NB4 (cell line): ENCODE results near the gene SLC27A5.

ENCODE experiments used
- DNase-seq: peaks from one replicate; pipeline ENCODE4 v3.0.0; 2010; ENCODE audit warnings: low read depth
- H3K4me3 ChIP-seq: one replicate; pipeline ENCODE4 v1.5.1; 2011; ENCODE audit warnings: mild to moderate bottlenecking, low read depth, low read length, moderate library complexity
- MYC ChIP-seq: IDR thresholded peaks from 2 replicates; pipeline ENCODE4 v1.6.1; 2011; ENCODE audit warnings: low read depth, low read length
- POLR2A ChIP-seq: IDR thresholded peaks from 2 replicates; pipeline ENCODE4 v1.6.1; 2011; ENCODE audit warnings: mild to moderate bottlenecking; ENCODE audit not compliant: insufficient read length; ENCODE audit errors: extremely low read depth
- TF ChIP-seq, protein P1 (sequence below): IDR thresholded peaks from 2 replicates; pipeline ENCODE4 v1.6.1; 2011; ENCODE audit warnings: low read depth, low read length
- TF ChIP-seq, protein P2 (sequence below): IDR thresholded peaks from one replicate; pipeline ENCODE4 v1.5.1; 2012; ENCODE audit warnings: low read depth, low read length

The SLC27A5 gene

GRCh38 chr19:58511353-58512208 is at the start of gene SLC27A5:
TSS of gene SLC27A5 (minus strand) at chr19:58511992. CDS start at chr19:58511955, 37 bp downstream.
- TF ChIP-seq MYC (no peak), POLR2A (no peak)
- TF ChIP-seq, protein P1, sequence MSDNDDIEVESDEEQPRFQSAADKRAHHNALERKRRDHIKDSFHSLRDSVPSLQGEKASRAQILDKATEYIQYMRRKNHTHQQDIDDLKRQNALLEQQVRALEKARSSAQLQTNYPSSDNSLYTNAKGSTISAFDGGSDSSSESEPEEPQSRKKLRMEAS: no peak
- TF ChIP-seq, protein P2, sequence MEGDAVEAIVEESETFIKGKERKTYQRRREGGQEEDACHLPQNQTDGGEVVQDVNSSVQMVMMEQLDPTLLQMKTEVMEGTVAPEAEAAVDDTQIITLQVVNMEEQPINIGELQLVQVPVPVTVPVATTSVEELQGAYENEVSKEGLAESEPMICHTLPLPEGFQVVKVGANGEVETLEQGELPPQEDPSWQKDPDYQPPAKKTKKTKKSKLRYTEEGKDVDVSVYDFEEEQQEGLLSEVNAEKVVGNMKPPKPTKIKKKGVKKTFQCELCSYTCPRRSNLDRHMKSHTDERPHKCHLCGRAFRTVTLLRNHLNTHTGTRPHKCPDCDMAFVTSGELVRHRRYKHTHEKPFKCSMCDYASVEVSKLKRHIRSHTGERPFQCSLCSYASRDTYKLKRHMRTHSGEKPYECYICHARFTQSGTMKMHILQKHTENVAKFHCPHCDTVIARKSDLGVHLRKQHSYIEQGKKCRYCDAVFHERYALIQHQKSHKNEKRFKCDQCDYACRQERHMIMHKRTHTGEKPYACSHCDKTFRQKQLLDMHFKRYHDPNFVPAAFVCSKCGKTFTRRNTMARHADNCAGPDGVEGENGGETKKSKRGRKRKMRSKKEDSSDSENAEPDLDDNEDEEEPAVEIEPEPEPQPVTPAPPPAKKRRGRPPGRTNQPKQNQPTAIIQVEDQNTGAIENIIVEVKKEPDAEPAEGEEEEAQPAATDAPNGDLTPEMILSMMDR: no peak
- no peak within 1 kb of the TSS for H3K4me3 ChIP-seq
- DNase-seq: no peak

GRCh38 chr19:58560921-58561320 is 49.1 kb upstream of the SLC27A5 start:
- no peak for DNase-seq
- H3K4me3 ChIP-seq: no peak overlapping the region
- TF ChIP-seq, protein P2: no peak
- TF ChIP-seq POLR2A: peak; percentile 6

DNA sequence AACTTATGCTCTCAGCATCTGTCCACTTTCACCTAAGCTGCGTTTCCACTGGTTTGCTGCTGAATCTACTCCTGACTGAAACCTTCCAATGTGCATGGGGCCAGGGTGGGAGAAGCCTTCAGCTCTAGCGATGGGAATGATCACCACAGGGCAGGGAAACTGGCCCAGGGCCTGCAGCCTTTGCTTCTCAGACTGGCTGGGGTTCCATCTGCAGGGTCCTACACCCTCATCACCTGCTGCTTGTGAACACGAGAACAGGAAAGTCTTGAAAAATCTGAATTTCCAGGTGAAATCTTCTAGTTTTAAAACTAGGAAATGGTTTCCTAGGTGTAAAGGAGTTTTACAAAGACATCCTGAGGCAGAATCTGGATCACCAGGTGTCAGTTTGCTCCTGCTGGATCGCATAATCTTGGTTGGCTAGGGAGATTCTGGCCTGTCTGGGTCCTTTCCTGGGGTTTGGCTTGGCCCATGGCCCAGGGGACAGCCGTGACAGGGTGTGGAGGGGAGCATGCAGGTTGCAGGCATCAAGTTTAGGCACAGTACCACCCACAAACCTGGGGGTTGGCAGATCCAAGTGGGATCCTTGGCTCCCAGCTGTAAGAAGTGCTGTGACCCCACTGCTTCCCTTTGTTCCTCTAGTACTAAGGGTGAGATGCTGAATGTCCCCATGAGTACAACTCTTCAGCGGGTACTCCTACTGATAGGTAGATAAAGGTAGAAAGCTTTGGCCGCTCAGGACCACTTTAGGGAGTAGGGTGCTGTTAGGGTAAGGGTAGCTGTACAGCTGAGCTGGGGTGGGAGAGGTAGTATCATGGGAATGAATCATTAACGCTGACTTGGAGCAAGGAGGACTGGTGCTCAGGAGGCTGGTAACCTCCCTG is 48.5 kb upstream of the SLC27A5 start:
- DNase-seq: peak; percentile 11
- H3K4me3 ChIP-seq: peak overlapping the region; percentile 87
- TF ChIP-seq, protein P2: no peak
- TF ChIP-seq POLR2A: peak; percentile 8

DNA sequence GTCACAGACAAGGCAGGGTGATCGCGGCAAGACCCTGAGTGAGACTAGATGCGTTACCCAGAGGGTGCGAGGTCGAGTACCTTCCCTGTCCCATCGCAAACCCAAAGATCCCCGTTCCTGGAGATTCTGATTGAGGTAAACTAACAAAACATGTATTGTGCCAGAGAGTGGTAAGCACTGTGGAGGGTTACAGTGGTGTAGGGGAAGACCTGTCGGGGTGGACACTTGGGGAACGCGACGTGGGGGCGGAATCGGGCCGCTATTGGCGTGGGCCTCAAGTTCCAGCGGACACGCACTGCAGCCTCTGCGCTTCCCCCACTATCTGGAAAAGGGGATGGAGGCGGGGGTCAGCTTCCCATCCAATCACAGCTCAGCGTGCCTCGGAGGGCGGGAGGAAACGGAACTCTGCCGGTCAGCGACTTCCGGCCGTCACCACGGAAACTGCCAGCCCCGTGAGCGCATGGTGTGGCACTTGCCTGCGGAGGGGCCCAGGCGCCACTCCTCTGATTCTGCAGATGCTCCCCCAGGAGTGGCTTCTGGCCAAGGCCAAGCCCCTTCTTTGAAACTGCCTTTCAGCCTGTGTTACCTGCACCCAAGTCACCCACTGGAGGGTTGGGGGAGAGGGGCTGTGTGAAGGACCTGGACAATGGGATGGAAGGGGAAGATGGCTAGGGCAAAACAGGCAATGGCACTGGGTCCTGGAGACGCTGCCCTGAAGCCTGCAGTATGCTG is 47.6 kb upstream of the SLC27A5 start:
- peak; percentile 98 for DNase-seq
- peak overlapping the region; percentile 87 for H3K4me3 ChIP-seq
- peak; percentile 92 for TF ChIP-seq POLR2A
- peak; percentile 98 for TF ChIP-seq MYC
- TF ChIP-seq, protein P2: no peak
- TF ChIP-seq, protein P1: peak; percentile 91

GRCh38 chr19:58558623-58559274 is 47.0 kb upstream of the SLC27A5 start:
- DNase-seq: peak; percentile 98
- peak overlapping the region; percentile 87 for H3K4me3 ChIP-seq
- TF ChIP-seq, protein P2: no peak
- TF ChIP-seq, protein P1: peak; percentile 37; the same call in 1 of the 2 replicates
- TF ChIP-seq MYC (0 out of 2 replicates have a peak, but pooled peaks have one; percentile 24), POLR2A (no peak)
